ENCODE results near the gene MLF1.
A peak's percentile ranks its signal among the peaks of the same experiment; 100 is the strongest.

MLF1 gene

GRCh38 chr3:158590223-158590622 is 19.2 kb downstream of the MLF1 start:
- DNase-seq, result no peak

- DNase-seq, result no peak
Measured at GRCh38 chr3:158600787-158601186, 29.8 kb downstream of the MLF1 start.

- no peak for DNase-seq
Measured at GRCh38 chr3:158602227-158602626, 31.2 kb downstream of the MLF1 start.

- DNase-seq, result no peak
Measured at GRCh38 chr3:158617982-158618875, 47.2 kb downstream of the MLF1 start.

GRCh38 chr3:158625881-158626280 is 54.9 kb downstream of the MLF1 start:
- DNase-seq, result no peak

- DNase-seq, result no peak
Measured at GRCh38 chr3:158631981-158632380, 61.0 kb downstream of the MLF1 start.

- DNase-seq, result no peak
Measured at GRCh38 chr3:158640646-158641045, 69.7 kb downstream of the MLF1 start.

- DNase-seq, result no peak
Measured at GRCh38 chr3:158642005-158642404, 71.0 kb downstream of the MLF1 start.

GRCh38 chr3:158642474-158643210 is 71.6 kb downstream of the MLF1 start:
- DNase-seq, result no peak

GRCh38 chr3:158644345-158644908 is 73.4 kb downstream of the MLF1 start, which contains the start of gene GFM1:
Gene GFM1, plus strand, starts transcription at chr3:158644527. Its CDS starts 108 bp downstream, at chr3:158644635.
- peak; percentile 94 for DNase-seq

GRCh38 chr3:158649791-158650190 is 78.8 kb downstream of the MLF1 start:
- no peak for DNase-seq

- no peak for DNase-seq
Measured at GRCh38 chr3:158651192-158651591, 80.2 kb downstream of the MLF1 start.

- DNase-seq, result no peak
Measured at GRCh38 chr3:158652463-158652862, 81.5 kb downstream of the MLF1 start.

Data from kidney glomerular epithelial cell (primary cell).